Dermis microvascular lymphatic vessel endothelial cell (primary cell): ENCODE data around the gene ARFGEF3. TPM values are rescaled to one million over a fixed set of nuclear protein-coding genes. Genes with fewer than 3 reads are reported as not detected.
"Not testable (repeated sequence)": the region's sequence is repeated elsewhere in the genome, so short reads cannot be mapped to it uniquely, and the experiment has no call there.

Experiments used
- DNase-seq, 2 donors: peaks; one replicate each; pipeline versions ENCODE4 v3.0.0 to v3.0.0-alpha.2; 2010; ENCODE audit warnings: low read depth in 2 of 2
- total RNA-seq: library from RNA; depleted of rRNA; stranded (reverse); fragments of >200 nt; gene quantifications from 2 replicates; pipeline ENCODE4 v1.2.1, GENCODE V29; 2014

Gene ARFGEF3
- total RNA-seq, 1 donor from 2014 or later = 1.8 TPM

DNA sequence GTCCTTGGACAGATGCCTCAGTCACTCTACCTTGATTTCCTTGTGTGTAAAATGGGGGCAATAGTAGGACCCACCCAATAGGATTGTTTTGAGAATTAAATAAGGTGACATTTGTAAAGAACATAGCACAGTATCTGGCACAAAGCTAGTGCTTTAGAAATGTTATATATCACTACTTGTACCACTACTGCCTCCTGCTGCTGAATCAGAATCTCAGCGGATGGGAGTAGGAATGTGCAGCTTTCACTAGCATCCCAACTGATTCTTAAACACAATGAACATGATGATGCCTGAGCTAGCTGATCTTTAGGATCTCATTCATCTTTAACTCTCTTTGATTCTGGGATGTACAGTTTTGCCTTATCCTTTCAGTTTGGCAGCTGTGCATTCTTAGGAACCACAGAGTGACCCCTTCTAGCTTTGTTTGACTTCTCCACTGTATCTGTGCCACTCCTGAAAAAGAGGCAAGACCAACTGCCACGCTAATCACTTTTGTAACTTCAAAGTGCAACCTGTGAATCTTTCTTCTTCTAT is 49.4 kb downstream of the ARFGEF3 start:
- DNase-seq = no peak

DNA sequence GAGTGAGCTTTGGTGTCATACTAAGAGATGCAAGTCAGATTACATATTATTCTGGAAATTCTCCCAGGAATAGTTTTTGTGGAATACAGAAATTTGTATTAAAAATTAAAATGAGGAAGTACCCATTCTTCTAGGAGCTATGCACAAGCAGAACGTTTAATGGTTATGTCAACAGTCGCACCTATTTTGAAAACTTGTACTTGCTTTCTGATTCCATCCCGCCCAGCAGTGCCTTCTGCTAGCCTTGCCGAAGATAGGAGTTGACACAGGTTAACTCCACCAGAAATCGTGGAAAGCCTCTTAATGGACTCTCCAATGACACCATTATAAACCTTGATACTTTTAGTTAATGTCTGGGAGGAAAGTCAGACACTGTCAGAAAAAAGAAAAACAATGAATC is 49.9 kb downstream of the ARFGEF3 start:
- no peak for DNase-seq

DNA sequence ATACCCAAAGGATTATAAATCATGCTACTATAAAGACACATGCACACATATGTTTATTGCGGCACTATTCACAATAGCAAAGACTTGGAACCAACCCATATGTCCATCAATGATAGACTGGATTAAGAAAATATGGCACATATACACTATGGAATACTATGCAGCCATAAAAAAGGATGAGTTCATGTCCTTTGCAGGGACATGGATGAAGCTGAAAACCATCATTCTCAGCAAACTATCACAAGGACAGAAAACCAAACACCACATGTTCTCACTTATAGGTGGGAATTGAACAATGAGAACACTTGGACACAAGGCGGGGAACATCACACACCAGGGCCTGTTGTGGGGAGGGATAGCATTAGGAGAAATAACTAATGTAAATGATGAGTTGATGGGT is 50.8 kb downstream of the ARFGEF3 start:
- not testable (repeated sequence) for DNase-seq

GRCh38 chr6:138215093-138215782 is 53.5 kb downstream of the ARFGEF3 start:
- DNase-seq = no peak

GRCh38 chr6:138218449-138218848 is 56.7 kb downstream of the ARFGEF3 start, which contains the start of gene PBOV1:
Gene PBOV1 (minus strand): TSS chr6:138218491. CDS start chr6:138218395, 96 bp downstream.
- no peak for DNase-seq

DNA sequence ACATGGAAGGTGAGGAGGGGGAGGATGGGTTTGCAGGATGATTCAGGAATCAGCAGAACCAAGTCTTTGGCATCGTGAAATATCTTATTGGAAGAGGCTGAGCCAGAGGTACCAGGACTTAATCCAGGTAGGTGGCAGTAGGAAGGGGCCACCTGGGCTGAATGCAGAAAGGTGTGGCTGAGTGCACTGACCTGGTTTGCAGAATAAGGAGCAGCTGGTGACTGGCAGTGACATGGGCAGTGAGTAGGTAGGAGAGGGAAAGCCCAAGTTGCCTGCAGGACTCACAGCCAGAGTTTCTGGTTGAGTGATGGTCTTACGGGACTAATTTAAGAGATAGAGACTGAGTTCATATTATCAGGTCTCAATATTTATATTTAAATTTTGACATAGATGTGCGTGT is 57.7 kb downstream of the ARFGEF3 start:
- no peak for DNase-seq

GRCh38 chr6:138219901-138220300 is 58.2 kb downstream of the ARFGEF3 start:
- DNase-seq = no peak

- DNase-seq = no peak
These were observed 61.3 kb downstream of the ARFGEF3 start for GRCh38 chr6:138222901-138223546.

GRCh38 chr6:138225953-138226352 is 64.2 kb downstream of the ARFGEF3 start:
- DNase-seq = no peak

DNA sequence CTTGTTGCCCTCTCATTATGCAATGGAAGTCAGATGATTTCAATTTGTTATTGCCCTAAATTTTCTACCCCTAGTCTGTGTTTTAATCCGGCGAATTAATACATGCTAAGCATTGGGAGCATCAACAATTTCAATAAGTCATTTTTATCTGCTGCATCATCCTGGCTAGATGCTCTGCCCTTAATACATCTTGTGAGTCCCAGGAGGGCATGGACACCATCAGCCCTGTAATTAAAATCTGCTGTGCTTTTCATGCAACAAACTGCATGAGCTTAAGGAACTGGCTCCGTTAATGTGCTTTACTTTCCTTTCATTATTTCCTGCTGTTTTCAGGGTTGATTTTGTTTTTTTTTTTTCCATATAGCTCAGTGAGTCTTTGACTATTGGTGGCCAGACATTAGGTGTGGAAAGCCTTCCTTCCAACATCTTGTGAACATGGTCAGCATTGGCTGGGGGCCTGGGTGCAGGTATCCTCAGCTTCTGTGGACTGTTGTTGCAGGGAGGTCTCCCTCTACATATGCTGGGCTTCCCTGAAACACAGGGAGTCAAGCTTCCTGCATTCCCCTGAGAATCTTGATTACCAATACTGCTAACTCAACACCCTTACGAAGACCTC is 65.1 kb downstream of the ARFGEF3 start:
- DNase-seq = no peak

DNA sequence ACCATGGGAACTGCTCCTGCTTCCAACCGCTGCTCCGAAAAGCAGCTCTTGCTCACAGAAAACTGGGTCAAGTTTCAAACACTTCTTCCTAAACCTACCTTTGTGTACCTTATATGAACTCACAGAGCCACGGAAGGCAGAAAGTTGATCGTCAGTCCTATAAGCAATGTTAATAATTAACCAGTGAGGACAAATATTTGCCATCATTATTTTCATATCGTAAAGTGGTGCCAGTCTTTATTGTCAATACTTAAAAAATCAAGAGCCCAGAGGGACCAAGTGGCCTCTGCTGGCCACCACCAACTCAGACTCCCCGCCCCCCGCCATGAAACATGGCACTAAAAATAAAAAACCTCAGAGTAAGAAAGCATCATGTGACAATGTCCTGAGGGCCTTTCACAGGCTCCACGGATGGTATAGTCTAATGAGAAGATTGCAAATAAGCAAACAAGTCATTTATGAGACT is 65.6 kb downstream of the ARFGEF3 start:
- DNase-seq = no peak

- no peak for DNase-seq
These were observed 67.3 kb downstream of the ARFGEF3 start for GRCh38 chr6:138229072-138229471.

GRCh38 chr6:138229663-138230179 is 68.0 kb downstream of the ARFGEF3 start:
- no peak for DNase-seq

- DNase-seq = no peak
These were observed 68.5 kb downstream of the ARFGEF3 start for GRCh38 chr6:138230221-138230620.

GRCh38 chr6:138230759-138231380 is 69.1 kb downstream of the ARFGEF3 start:
- no peak for DNase-seq

- peak in 1 of 2 donors; percentile 3 for DNase-seq
These were observed 69.7 kb downstream of the ARFGEF3 start for GRCh38 chr6:138231381-138231886.

DNA sequence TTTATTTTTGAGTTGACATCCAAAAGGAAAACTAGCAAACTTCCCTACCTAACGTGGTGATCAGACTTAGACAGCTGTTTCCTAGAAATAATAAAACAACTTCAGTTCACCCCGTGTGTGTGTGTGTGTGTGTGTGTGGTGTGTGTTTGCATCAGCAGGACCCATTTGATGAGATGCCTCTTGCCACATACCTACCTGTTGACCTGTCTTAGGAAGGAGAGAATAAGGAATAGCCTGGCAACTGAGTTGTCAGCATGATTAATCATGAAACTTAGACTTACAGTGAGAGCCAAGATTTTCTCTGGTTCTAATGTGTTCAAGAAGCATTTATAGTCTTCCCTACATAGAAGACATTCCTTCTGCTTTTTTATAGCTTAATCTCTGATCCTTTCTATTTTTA is 72.6 kb downstream of the ARFGEF3 start:
- DNase-seq = no peak

DNA sequence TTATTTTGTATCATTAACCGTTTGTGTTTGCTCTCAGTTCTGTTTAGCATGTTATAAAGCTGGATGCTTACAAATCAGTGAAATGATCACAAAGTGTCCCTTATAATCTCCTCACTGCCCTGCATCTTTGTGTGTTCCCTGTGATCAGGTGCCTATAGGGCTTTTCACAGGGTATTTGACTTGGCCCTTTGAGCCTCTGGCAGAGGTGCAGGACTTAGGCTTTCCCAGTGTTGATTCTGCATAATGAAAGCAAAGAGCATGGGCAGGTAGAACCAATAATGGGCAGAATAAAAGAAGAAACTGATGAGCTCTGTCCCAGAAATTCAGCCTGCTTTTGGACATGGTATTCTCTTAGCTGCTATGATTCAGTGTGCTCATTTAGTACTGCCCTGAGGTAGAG is 73.5 kb downstream of the ARFGEF3 start:
- DNase-seq = no peak

DNA sequence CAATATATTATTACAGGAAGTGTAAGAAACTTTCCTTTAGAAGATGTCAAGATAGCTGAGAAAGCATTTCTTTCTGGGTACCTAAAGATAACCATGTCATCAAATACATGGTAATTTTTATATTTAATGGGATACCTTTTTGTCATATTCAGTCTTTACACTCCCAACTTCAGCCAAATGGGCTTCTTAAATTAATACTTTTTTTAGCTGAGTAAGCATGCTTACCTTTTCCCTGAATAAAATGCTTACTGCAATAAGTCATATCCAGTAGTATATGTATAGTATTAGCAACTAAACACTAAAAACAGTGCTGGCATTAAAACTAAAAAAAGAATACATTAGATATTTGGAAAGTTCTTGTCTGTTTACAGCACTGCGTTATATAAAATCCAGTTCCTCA is 74.0 kb downstream of the ARFGEF3 start:
- DNase-seq = no peak

- no peak for DNase-seq
These were observed 75.7 kb downstream of the ARFGEF3 start for GRCh38 chr6:138237463-138237862.

GRCh38 chr6:138238368-138238767 is 76.6 kb downstream of the ARFGEF3 start:
- no peak for DNase-seq
